ENCODE measurements around the gene RBPJL.

DNA sequence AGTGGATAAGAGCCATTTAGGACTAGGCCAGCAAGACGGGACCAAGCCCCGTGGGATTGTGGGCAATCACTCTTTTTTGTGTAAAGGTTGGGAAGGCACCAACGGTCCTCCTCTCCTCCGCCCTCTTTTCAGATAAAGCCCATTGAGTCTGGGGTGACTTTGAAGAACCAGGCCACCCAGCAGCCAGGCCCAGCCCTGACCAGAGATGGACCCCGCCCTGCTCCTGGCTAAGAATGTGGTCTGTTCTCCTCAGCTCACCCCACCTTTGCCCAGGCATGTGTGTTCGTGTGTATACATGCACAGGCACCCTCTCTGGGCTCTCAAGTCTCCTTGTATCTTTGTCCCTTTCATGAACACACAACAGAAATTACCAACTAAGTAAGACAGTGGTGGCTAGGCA, 32.4 kb downstream of the RBPJL start:
- TF ChIP-seq CTCF (IDR thresholded peaks at IDR 0.05) (no peak), POLR2A (IDR thresholded peaks at IDR 0.05) (no peak), EP300 (IDR thresholded peaks at IDR 0.05) (no peak)

Data from stomach (tissue), 4 donors.